GM12878 (cell line): ENCODE data around the gene TSEN34. TPM values are rescaled to one million over a fixed set of nuclear protein-coding genes. Genes with fewer than 3 reads are reported as not detected.

ENCODE experiments used
- ATAC-seq: fragments of 200-7000 bp; cut with Tn5 transposase; 3 replicates; pipeline ENCODE4 v1.9.1; 2020; ENCODE audit warnings: mild to moderate bottlenecking, moderate library complexity
- BruUV-seq: library from RNA; stranded (reverse); fragments of 400-500 nt; replicated peaks from 2 replicates; lab custom pipeline; 2021; lab: Mats Ljungman, UMichigan
- CTCF ChIA-PET: fragments of 300-600 bp; sonication (Branson Sonifier 250); formaldehyde crosslinking; extraction: SDS; loops from one replicate; lab custom pipeline; 2021; ENCODE audit warnings: inconsistent platforms; lab: Yijun Ruan, JAX
- POLR2A ChIA-PET: fragments of 350-600 bp; formaldehyde crosslinking; extraction: SDS; loops from one replicate; lab custom pipeline; 2021; ENCODE audit warnings: inconsistent platforms; lab: Charles Lee
- RAD21 ChIA-PET: fragments of 300-600 bp; sonication (Branson Sonifier 250); formaldehyde crosslinking; loops from one replicate; lab custom pipeline; 2023; ENCODE audit warnings: antibody characterized with exemption; ENCODE audit not compliant: unreplicated experiment; lab: Charles Lee
- SMC1A ChIA-PET: fragments of 300-600 bp; sonication (Branson Sonifier 250); formaldehyde crosslinking; loops from one replicate; lab custom pipeline; 2023; ENCODE audit not compliant: unreplicated experiment, uncharacterized antibody; lab: Charles Lee
- DNase-seq: peaks from one replicate; pipeline ENCODE4 v3.0.0-alpha.2; 2011; ENCODE audit warnings: low read depth, low spot score
- FAIRE-seq: peaks from 3 replicates; lab custom pipeline; 2011; peaks lifted over from hg19 to GRCh38; lab: Jason Lieb, UNC
- H2AFZ ChIP-seq: 2 replicates; pipeline ENCODE4 v1.6.0; 2011; ENCODE audit warnings: low read depth, low read length, control low read depth; ENCODE audit not compliant: control insufficient read depth
- H3K27ac ChIP-seq: 2 replicates; pipeline ENCODE4 v1.5.1; 2011; ENCODE audit warnings: control low read depth; ENCODE audit not compliant: control insufficient read depth, insufficient read depth
- H3K27me3 ChIP-seq, 2 experiments: replicated peaks in 1 of 2; 2 replicates each; pipeline versions ENCODE4 v1.6.0 to v1.6.1; 2011; ENCODE audit warnings: low read length in 1 of 2; ENCODE audit not compliant: control insufficient read depth in 2 of 2, insufficient read depth in 2 of 2
- H3K36me3 ChIP-seq, 2 experiments: 2 replicates each; pipeline ENCODE4 v1.5.1; 2011; ENCODE audit warnings: low read length in 1 of 2; ENCODE audit not compliant: control insufficient read depth in 2 of 2, insufficient read depth in 2 of 2
- H3K4me1 ChIP-seq: 2 replicates; pipeline ENCODE4 v1.6.1; 2011; ENCODE audit warnings: mild to moderate bottlenecking, low read length, moderate library complexity, mixed read lengths; ENCODE audit not compliant: control insufficient read depth, insufficient read depth
- H3K4me2 ChIP-seq: 2 replicates; pipeline ENCODE4 v1.6.0; 2011; ENCODE audit warnings: control low read depth; ENCODE audit not compliant: control insufficient read depth, insufficient read depth
- H3K4me3 ChIP-seq: fragments of 200-600 bp; sonication (generic); 2 replicates; pipeline ENCODE4 v1.5.1; 2016
- H3K79me2 ChIP-seq: 2 replicates; pipeline ENCODE4 v1.6.0; 2011; ENCODE audit warnings: low read length; ENCODE audit not compliant: control insufficient read depth, insufficient read depth
- H3K9ac ChIP-seq: 2 replicates; pipeline ENCODE4 v1.8.0; 2011; ENCODE audit warnings: low read length, control low read depth, mixed read lengths; ENCODE audit not compliant: control insufficient read depth, insufficient read depth
- H3K9me3 ChIP-seq: replicated peaks from 3 replicates; pipeline ENCODE4 v1.5.1; 2011; ENCODE audit warnings: mild to moderate bottlenecking, low read length; ENCODE audit not compliant: control insufficient read depth, insufficient read depth
- H4K20me1 ChIP-seq: 2 replicates; pipeline ENCODE4 v1.6.0; 2011; ENCODE audit not compliant: control insufficient read depth, insufficient read depth
- BCL11A ChIP-seq: IDR thresholded peaks from 2 replicates; pipeline ENCODE4 v1.6.1; 2011; ENCODE audit warnings: low read depth, low read length
- FOXM1 ChIP-seq: IDR thresholded peaks from 2 replicates; pipeline ENCODE4 v1.6.1; 2012; ENCODE audit warnings: low read depth, mild to moderate bottlenecking, inconsistent platforms, low read length, moderate library complexity
- LARP7 ChIP-seq: fragments of 450-650 bp; IDR thresholded peaks from 2 replicates; pipeline ENCODE4 v1.6.1; 2017; ENCODE audit warnings: mild to moderate bottlenecking
- MEF2A ChIP-seq: IDR thresholded peaks from 2 replicates; pipeline ENCODE4 v1.6.1; 2011; ENCODE audit warnings: low read depth, mild to moderate bottlenecking, low read length, moderate library complexity; ENCODE audit not compliant: insufficient read depth
- NBN ChIP-seq: fragments of 450-650 bp; IDR thresholded peaks from 2 replicates; pipeline ENCODE4 v1.6.1; 2016
- NFYA ChIP-seq: IDR thresholded peaks from 2 replicates; pipeline ENCODE4 v1.6.1; 2011; ENCODE audit warnings: low read depth, mild to moderate bottlenecking, low read length, improper control_type of control experiment, borderline replicate concordance
- PAX8 ChIP-seq: fragments of 450-650 bp; IDR thresholded peaks from 2 replicates; pipeline ENCODE4 v1.6.1; 2017; ENCODE audit warnings: mild to moderate bottlenecking, moderate library complexity
- RFX5 ChIP-seq: IDR thresholded peaks from 2 replicates; pipeline ENCODE4 v1.6.1; 2011; ENCODE audit warnings: low read depth, low read length, improper control_type of control experiment
- YBX1 ChIP-seq: fragments of 450-650 bp; IDR thresholded peaks from 2 replicates; pipeline ENCODE4 v1.6.1; 2016; ENCODE audit warnings: antibody characterized with exemption
- ZNF274 ChIP-seq: IDR thresholded peaks from one replicate; pipeline ENCODE4 v1.8.0; 2011; ENCODE audit not compliant: insufficient read length, insufficient read depth
- WGBS: methylation state at CpG from one replicate; pipeline ENCODE4 v1.1.6; 2016; ENCODE audit warnings: low lambda C conversion rate; ENCODE audit not compliant: insufficient replicate concordance, insufficient coverage; ENCODE audit errors: missing lambda C conversion rate; 5-methylcytosine and 5-hydroxymethylcytosine counted together
- in situ Hi-C: fragments of 300-500 bp; cut with MboI; formaldehyde crosslinking; loops from 9 replicates; pipeline ENCODE4 v1.14.3; 2018; ENCODE audit warnings: mixed read lengths
- intact Hi-C: fragments of 100-400 bp; cut with micrococcal nuclease; formaldehyde crosslinking; loops from one replicate; pipeline ENCODE4 v1.14.2; 2022; ENCODE audit not compliant: unreplicated experiment
- polyA plus RNA-seq, 11 experiments: library from polyadenylated mRNA; depleted of rRNA in 4 of 11; unstranded in 6 of 11; stranded (reverse) in 5 of 11; fragments of >200 nt; fragmentation: Nextera tagmentation in 4 of 11; fragmentation: Illumina TruSeq in 1 of 11; extraction: Ambion mirVana in 4 of 11; extraction: Trizol in 1 of 11; gene quantifications; 1 replicate in 1 of 11; 2 replicates in 10 of 11; pipeline versions ENCODE4 v1.2.1 to v1.2.3, GENCODE V29; 2011 to 2016; ENCODE audit warnings: inconsistent platforms in 2 of 11, missing spikeins in 2 of 11, low read depth in 1 of 11
- total RNA-seq, 4 experiments: library from RNA; depleted of rRNA in 3 of 4; stranded (reverse); fragments of >200 nt in 3 of 4; fragmentation: Illumina TruSeq in 1 of 4; extraction: Trizol in 1 of 4; gene quantifications; 2 replicates each; pipeline versions ENCODE4 v1.2.1 to v1.2.3, GENCODE V29; 2013 to 2021
- TF ChIP-seq, protein P1 (sequence below): fragments of 150-350 bp; IDR thresholded peaks from 2 replicates; pipeline ENCODE4 v1.6.1; 2014; ENCODE audit warnings: mild to moderate bottlenecking, low read depth, low read length

Gene TSEN34
- total and polyA plus RNA-seq, 10 of the 15 experiments (the other 5 are each of a cell fraction or from before 2014, with no cell fraction given), result 1.0 to 35.9 (median 16.8) TPM

- WGBS, result 94% methylated on average over 27 of the region's 27 CpGs
- Histone ChIP-seq H2AFZ (no peak overlapping the region), H3K4me3 (peak overlapping the region; percentile 1; the same call in 1 of the 2 replicates), H4K20me1 (peaks cover 23% of the 10 kb centered on the region), H3K36me3 (peaks cover 25 to 34% of the 10 kb centered on the region in 2 experiments), H3K27me3 (no peaks in the 10 kb centered on the region), H3K9me3 (no peaks in the 10 kb centered on the region), H3K9ac (no peak overlapping the region), H3K27ac (no peak overlapping the region), H3K79me2 (peaks cover 54% of the 10 kb centered on the region), H3K4me1 (peaks cover 66% of the 10 kb centered on the region), H3K4me2 (peak overlapping the region; percentile 91)
- DNase-seq (no peak), ATAC-seq (no peak), FAIRE-seq (no peak)
- intact Hi-C loops (no loop called here), in situ Hi-C loops (no loop called here)
- BruUV-seq, result no TSS peak
- ChIA-PET RAD21 (no interaction called here), SMC1A (interaction anchor here (1.0 kb wide), 1 partner anchor 16 kb away, joined by 4 read pairs; the partner anchor contains the start of gene TSEN34), CTCF (interaction anchor here (0.8 to 1.1 kb wide), 3 partner anchors 20 to 184 kb away, joined by 3 to 4 read pairs (median 3); no protein-coding TSS in a partner anchor), POLR2A (interaction anchor here (7.7 kb wide), 1 partner anchor 16 kb away, joined by 100 read pairs; the partner anchor contains the start of genes MBOAT7 and TSEN34)
- TF ChIP-seq ZNF274, result no peak
- no peak for TF ChIP-seq MEF2A
- TF ChIP-seq PAX8, result no peak
- no peak for TF ChIP-seq YBX1
- no peak for TF ChIP-seq FOXM1
- TF ChIP-seq, protein P1, sequence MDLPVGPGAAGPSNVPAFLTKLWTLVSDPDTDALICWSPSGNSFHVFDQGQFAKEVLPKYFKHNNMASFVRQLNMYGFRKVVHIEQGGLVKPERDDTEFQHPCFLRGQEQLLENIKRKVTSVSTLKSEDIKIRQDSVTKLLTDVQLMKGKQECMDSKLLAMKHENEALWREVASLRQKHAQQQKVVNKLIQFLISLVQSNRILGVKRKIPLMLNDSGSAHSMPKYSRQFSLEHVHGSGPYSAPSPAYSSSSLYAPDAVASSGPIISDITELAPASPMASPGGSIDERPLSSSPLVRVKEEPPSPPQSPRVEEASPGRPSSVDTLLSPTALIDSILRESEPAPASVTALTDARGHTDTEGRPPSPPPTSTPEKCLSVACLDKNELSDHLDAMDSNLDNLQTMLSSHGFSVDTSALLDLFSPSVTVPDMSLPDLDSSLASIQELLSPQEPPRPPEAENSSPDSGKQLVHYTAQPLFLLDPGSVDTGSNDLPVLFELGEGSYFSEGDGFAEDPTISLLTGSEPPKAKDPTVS, result no peak
- TF ChIP-seq NBN, result no peak
- TF ChIP-seq LARP7, result no peak
- no peak for TF ChIP-seq NFYA
- TF ChIP-seq BCL11A, result no peak
- no peak for TF ChIP-seq RFX5
Observed at GRCh38 chr19:54206030-54206830, 15.1 kb downstream of the TSEN34 start.
